Natural killer cell (primary cell): Measurements from ENCODE around the gene GSE1. TPM values are rescaled to one million over a fixed set of nuclear protein-coding genes. Genes with fewer than 3 reads are reported as not detected.
A peak's percentile ranks its signal among the peaks of the same experiment; 100 is the strongest.

Source experiments
- ATAC-seq, 3 donors: fragments of 150-1000 bp in 2 of 3; fragments of 200-7000 bp in 1 of 3; cut with Tn5 transposase; 1 replicate in 1 of 3; 2 replicates in 2 of 3; pipeline ENCODE4 v1.10.0; 2021; ENCODE audit warnings: mild to moderate bottlenecking in 2 of 3, moderate library complexity in 2 of 3
- DNase-seq, 2 donors: peaks; one replicate each; pipeline versions ENCODE4 v3.0.0 to v3.0.0-alpha.2; 2013 to 2021; ENCODE audit warnings: mixed read lengths in 1 of 2
- H3K27ac ChIP-seq: one replicate; pipeline ENCODE4 v1.5.1; 2013; ENCODE audit warnings: mild to moderate bottlenecking, low read length
- H3K27me3 ChIP-seq: one replicate; pipeline ENCODE4 v1.6.1; 2013; ENCODE audit warnings: low read length; ENCODE audit not compliant: control insufficient read depth, insufficient read depth
- H3K36me3 ChIP-seq: one replicate; pipeline ENCODE4 v1.6.1; 2013; ENCODE audit warnings: low read length; ENCODE audit not compliant: control insufficient read depth, insufficient read depth
- H3K4me1 ChIP-seq: one replicate; pipeline ENCODE4 v1.6.1; 2013; ENCODE audit warnings: low read length; ENCODE audit not compliant: control insufficient read depth, insufficient read depth
- H3K4me3 ChIP-seq: one replicate; pipeline ENCODE4 v1.5.1; 2013; ENCODE audit warnings: low read length
- H3K9me3 ChIP-seq: one replicate; pipeline ENCODE4 v1.6.1; 2013; ENCODE audit warnings: low read length; ENCODE audit not compliant: control insufficient read depth, insufficient read depth
- H3K27ac Mint-ChIP-seq, 2 donors: one replicate each; pipeline ENCODE4 v1.8.0; 2022; ENCODE audit warnings: mild to moderate bottlenecking in 2 of 2, mixed read lengths in 2 of 2, moderate library complexity in 1 of 2
- H3K27me3 Mint-ChIP-seq, 2 donors: one replicate each; pipeline ENCODE4 v1.8.0; 2022; ENCODE audit warnings: low read depth in 2 of 2, mixed read lengths in 2 of 2
- H3K36me3 Mint-ChIP-seq: one replicate; pipeline ENCODE4 v1.8.0; 2022; ENCODE audit warnings: mixed read lengths
- H3K4me1 Mint-ChIP-seq, 2 donors: one replicate each; pipeline ENCODE4 v1.8.0; 2022; ENCODE audit warnings: mixed read lengths in 2 of 2
- H3K4me3 Mint-ChIP-seq: one replicate; pipeline ENCODE4 v1.8.0; 2022; ENCODE audit warnings: mild to moderate bottlenecking, moderate library complexity, mixed read lengths
- H3K9me3 Mint-ChIP-seq, 2 donors: one replicate each; pipeline ENCODE4 v1.8.0; 2022; ENCODE audit warnings: mixed read lengths in 2 of 2
- WGBS: methylation state at CpG from one replicate; pipeline ENCODE4 v1.1.7; 2013; ENCODE audit warnings: missing lambda C conversion rate; ENCODE audit not compliant: insufficient coverage; 5-methylcytosine and 5-hydroxymethylcytosine counted together
- intact Hi-C: fragments of 100-400 bp; cut with micrococcal nuclease; formaldehyde crosslinking; loops from one replicate; pipeline ENCODE4 v1.14.2; 2022
- total RNA-seq, 4 donors: library from RNA; stranded (reverse); fragments of 120-200 nt in 1 of 4; gene quantifications; one replicate each; pipeline versions ENCODE4 v1.2.3 to v1.2.4, GENCODE V29; 2013 to 2022
- TF ChIP-seq, protein P1 (sequence below): fragments of 200-600 bp; IDR thresholded peaks from one replicate; pipeline ENCODE4 v1.8.0; 2022; ENCODE audit warnings: antibody characterized with exemption

GSE1 gene
- total RNA-seq, 3 donors from 2014 or later (not counting 1 experiment from before 2014, with no cell fraction given) = 232 to 277 (median 233) TPM

GRCh38 chr16:85611194-85611443, 2.0 kb upstream of the GSE1 start:
- 0% methylated on average over 14 of the region's 21 CpGs for WGBS
- intact Hi-C loops = loop anchor here (2.0 to 10.0 kb wide), 2 partner anchors 130 to 306 kb away; no protein-coding TSS in a partner anchor
- Mint-ChIP-seq H3K27ac (no peak overlapping the region), H3K4me3 (peak overlapping the region; percentile 71), H3K9me3 (no peaks in the 10 kb centered on the region), H3K27me3 (no peaks in the 10 kb centered on the region), H3K36me3 (no peaks in the 10 kb centered on the region), H3K4me1 (peaks cover 29 to 70% of the 10 kb centered on the region in 2 donors)
- Histone ChIP-seq H3K27ac (no peak overlapping the region), H3K4me1 (peaks cover 86% of the 10 kb centered on the region), H3K36me3 (no peaks in the 10 kb centered on the region), H3K27me3 (no peaks in the 10 kb centered on the region), H3K9me3 (no peaks in the 10 kb centered on the region), H3K4me3 (no peak overlapping the region)
- DNase-seq = no peak
- TF ChIP-seq, protein P1, sequence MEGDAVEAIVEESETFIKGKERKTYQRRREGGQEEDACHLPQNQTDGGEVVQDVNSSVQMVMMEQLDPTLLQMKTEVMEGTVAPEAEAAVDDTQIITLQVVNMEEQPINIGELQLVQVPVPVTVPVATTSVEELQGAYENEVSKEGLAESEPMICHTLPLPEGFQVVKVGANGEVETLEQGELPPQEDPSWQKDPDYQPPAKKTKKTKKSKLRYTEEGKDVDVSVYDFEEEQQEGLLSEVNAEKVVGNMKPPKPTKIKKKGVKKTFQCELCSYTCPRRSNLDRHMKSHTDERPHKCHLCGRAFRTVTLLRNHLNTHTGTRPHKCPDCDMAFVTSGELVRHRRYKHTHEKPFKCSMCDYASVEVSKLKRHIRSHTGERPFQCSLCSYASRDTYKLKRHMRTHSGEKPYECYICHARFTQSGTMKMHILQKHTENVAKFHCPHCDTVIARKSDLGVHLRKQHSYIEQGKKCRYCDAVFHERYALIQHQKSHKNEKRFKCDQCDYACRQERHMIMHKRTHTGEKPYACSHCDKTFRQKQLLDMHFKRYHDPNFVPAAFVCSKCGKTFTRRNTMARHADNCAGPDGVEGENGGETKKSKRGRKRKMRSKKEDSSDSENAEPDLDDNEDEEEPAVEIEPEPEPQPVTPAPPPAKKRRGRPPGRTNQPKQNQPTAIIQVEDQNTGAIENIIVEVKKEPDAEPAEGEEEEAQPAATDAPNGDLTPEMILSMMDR = no peak
- no peak for ATAC-seq

DNA sequence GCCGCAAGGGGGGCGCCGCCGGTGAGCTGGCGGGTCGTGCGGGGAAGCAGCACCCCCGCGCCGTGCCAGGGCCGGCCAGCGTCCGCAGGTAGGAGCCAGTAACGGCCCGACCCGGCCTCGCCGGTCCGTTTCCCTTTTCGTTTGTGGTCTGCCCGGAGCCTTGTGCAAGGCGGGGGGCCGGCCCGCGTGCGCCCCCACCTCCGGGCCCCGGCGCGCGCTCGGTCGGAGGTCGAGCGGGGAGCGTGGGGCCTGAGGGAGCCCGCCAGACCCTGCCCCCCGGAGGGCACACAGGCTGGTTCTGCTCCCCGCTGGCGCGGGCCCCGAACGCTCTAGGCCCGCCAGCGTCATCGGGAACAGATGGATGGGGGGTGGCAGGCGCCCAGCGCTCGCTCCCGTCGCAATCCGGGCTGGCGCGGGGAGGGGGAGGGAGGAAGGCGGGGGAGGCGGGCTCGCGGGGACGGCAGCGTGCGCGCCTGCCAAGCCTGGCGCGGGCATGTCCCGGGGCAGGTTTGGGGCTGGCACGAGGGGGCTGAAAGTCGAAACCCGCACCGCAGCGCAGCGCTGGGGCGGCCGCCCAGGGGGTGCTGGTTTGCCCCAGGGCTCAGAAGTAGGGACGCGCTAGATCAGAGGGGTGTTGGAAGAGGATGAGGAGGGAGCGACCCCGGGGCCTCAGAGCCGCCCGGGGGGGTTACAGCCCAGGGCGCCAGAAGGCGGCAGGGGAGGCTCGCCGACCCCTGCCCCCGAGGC, 1.5 kb upstream of the GSE1 start:
- TF ChIP-seq, protein P1 = no peak
- peaks cover 30 to 71% of the 10 kb centered on the region in 2 donors for H3K4me1 Mint-ChIP-seq
- H3K9me3 Mint-ChIP-seq = no peaks in the 10 kb centered on the region
- no peaks in the 10 kb centered on the region for H3K36me3 ChIP-seq
- no peaks in the 10 kb centered on the region for H3K27me3 Mint-ChIP-seq
- H3K4me3 ChIP-seq = peak overlapping the region; percentile 23
- peaks cover 86% of the 10 kb centered on the region for H3K4me1 ChIP-seq
- peak overlapping the region in 1 of 2 donors; percentile 20 for H3K27ac Mint-ChIP-seq
- under 1% methylated on average over 81 of the region's 84 CpGs for WGBS
- H3K36me3 Mint-ChIP-seq = no peaks in the 10 kb centered on the region
- no peak overlapping the region for H3K27ac ChIP-seq
- intact Hi-C loops = loop anchor here (2.0 to 10.0 kb wide), 2 partner anchors 131 to 307 kb away; no protein-coding TSS in a partner anchor
- no peaks in the 10 kb centered on the region for H3K27me3 ChIP-seq
- peak overlapping the region; percentile 68 for H3K4me3 Mint-ChIP-seq
- ATAC-seq (no peak), DNase-seq (peak in 1 of 2 donors; percentile 73)
- H3K9me3 ChIP-seq = no peaks in the 10 kb centered on the region

- intact Hi-C loops = loop anchor here (10.0 kb wide), 1 partner anchor 307 kb away; no protein-coding TSS in a partner anchor
- Histone ChIP-seq H3K27me3 (no peaks in the 10 kb centered on the region), H3K27ac (no peak overlapping the region), H3K36me3 (no peaks in the 10 kb centered on the region), H3K4me1 (peaks cover 87% of the 10 kb centered on the region), H3K4me3 (peak overlapping the region; percentile 8), H3K9me3 (no peaks in the 10 kb centered on the region)
- ATAC-seq (no peak), DNase-seq (peak in 1 of 2 donors; percentile 56)
- peak overlapping the region; percentile 59 for H3K4me3 Mint-ChIP-seq
- H3K27me3 Mint-ChIP-seq = no peaks in the 10 kb centered on the region
- peak overlapping the region in 1 of 2 donors; percentile 63 for H3K27ac Mint-ChIP-seq
- H3K4me1 Mint-ChIP-seq = peaks cover 36 to 75% of the 10 kb centered on the region in 2 donors
- no peaks in the 10 kb centered on the region for H3K9me3 Mint-ChIP-seq
- WGBS = under 1% methylated on average over 25 of the region's 38 CpGs
- H3K36me3 Mint-ChIP-seq = no peaks in the 10 kb centered on the region
- TF ChIP-seq, protein P1 = no peak
These were observed 826 bp upstream of the GSE1 start for GRCh38 chr16:85612191-85612800.
